GM23338 (cell line): ENCODE results near the gene CLCN6. TPM values are rescaled to one million over a fixed set of nuclear protein-coding genes. Genes with fewer than 3 reads are reported as not detected.

Experiments
- ATAC-seq: fragments of 200-7000 bp; cut with Tn5 transposase; 3 replicates; pipeline ENCODE4 v1.9.1; 2020
- DNase-seq: peaks from one replicate; pipeline ENCODE4 v3.0.0-alpha.2; 2015; ENCODE audit warnings: low spot score
- H2AFZ ChIP-seq: fragments of 200-600 bp; sonication (generic); 2 replicates; pipeline ENCODE4 v1.8.0; 2016; ENCODE audit warnings: antibody characterized with exemption, mild to moderate bottlenecking, moderate library complexity
- H3F3A ChIP-seq: fragments of 200-600 bp; sonication (generic); replicated peaks from 2 replicates; pipeline ENCODE4 v1.8.0; 2017; ENCODE audit warnings: antibody characterized with exemption, mixed run types, low read depth
- H3K27ac ChIP-seq: fragments of 200-600 bp; sonication (generic); 2 replicates; pipeline ENCODE4 v1.6.1; 2016; ENCODE audit warnings: low read depth
- H3K27me3 ChIP-seq: fragments of 200-600 bp; sonication (generic); 2 replicates; pipeline ENCODE4 v1.8.0; 2016; ENCODE audit warnings: mild to moderate bottlenecking, mixed run types, moderate library complexity; ENCODE audit not compliant: insufficient read depth
- H3K36me3 ChIP-seq: fragments of 200-600 bp; sonication (generic); 2 replicates; pipeline ENCODE4 v1.8.0; 2016; ENCODE audit warnings: mild to moderate bottlenecking; ENCODE audit not compliant: insufficient read depth
- H3K4me1 ChIP-seq: fragments of 200-600 bp; sonication (generic); 2 replicates; pipeline ENCODE4 v1.8.0; 2016; ENCODE audit warnings: mild to moderate bottlenecking, moderate library complexity; ENCODE audit not compliant: insufficient read depth
- H3K4me2 ChIP-seq: fragments of 200-600 bp; sonication (generic); 2 replicates; pipeline ENCODE4 v1.7.1; 2017; ENCODE audit warnings: mixed run types
- H3K4me3 ChIP-seq: fragments of 200-600 bp; sonication (generic); 2 replicates; pipeline ENCODE4 v1.6.1; 2016; ENCODE audit warnings: mixed run types
- H3K79me2 ChIP-seq: fragments of 200-600 bp; sonication (generic); replicated peaks from 2 replicates; pipeline ENCODE4 v1.8.0; 2017; ENCODE audit warnings: mild to moderate bottlenecking; ENCODE audit not compliant: insufficient read depth
- H3K9me2 ChIP-seq: fragments of 200-600 bp; sonication (generic); 2 replicates; pipeline ENCODE4 v1.8.0; 2017; ENCODE audit not compliant: insufficient read depth
- H4K20me1 ChIP-seq: fragments of 200-600 bp; sonication (generic); replicated peaks from 2 replicates; pipeline ENCODE4 v1.8.0; 2017; ENCODE audit warnings: mild to moderate bottlenecking; ENCODE audit not compliant: insufficient read depth
- H3K27ac Mint-ChIP-seq: 2 replicates; pipeline ENCODE4 v1.8.0; 2020; ENCODE audit warnings: inconsistent platforms, mild to moderate bottlenecking, moderate library complexity, mixed read lengths
- H3K27me3 Mint-ChIP-seq: 3 replicates; pipeline ENCODE4 v1.8.0; 2022; ENCODE audit warnings: low read depth, mild to moderate bottlenecking, moderate library complexity, mixed read lengths, inconsistent platforms; ENCODE audit not compliant: insufficient read depth, poor library complexity
- H3K36me3 Mint-ChIP-seq: 3 replicates; pipeline ENCODE4 v1.8.0; 2021; ENCODE audit warnings: low read depth, mild to moderate bottlenecking, inconsistent platforms, moderate library complexity, mixed read lengths
- H3K4me1 Mint-ChIP-seq: 3 replicates; pipeline ENCODE4 v1.8.0; 2020; ENCODE audit warnings: mild to moderate bottlenecking, inconsistent platforms, mixed read lengths
- H3K4me3 Mint-ChIP-seq: 3 replicates; pipeline ENCODE4 v1.8.0; 2021; ENCODE audit warnings: moderate library complexity, mild to moderate bottlenecking, inconsistent platforms, mixed read lengths
- H3K9me3 Mint-ChIP-seq: 3 replicates; pipeline ENCODE4 v1.8.0; 2020; ENCODE audit warnings: moderate library complexity, mild to moderate bottlenecking, inconsistent platforms, mixed read lengths
- CREB1 ChIP-seq: fragments of 250-450 bp; sonication (Bioruptor Pico); IDR thresholded peaks from 2 replicates; pipeline ENCODE4 v1.5.0; 2020; ENCODE audit warnings: low read depth, mild to moderate bottlenecking, moderate library complexity
- EZH2 ChIP-seq: fragments of 200-600 bp; sonication (generic); IDR thresholded peaks from one replicate; pipeline ENCODE4 v1.8.0; 2017; ENCODE audit warnings: antibody characterized with exemption, mild to moderate bottlenecking, low read depth; ENCODE audit not compliant: unreplicated experiment
- EZH2phosphoT487 ChIP-seq: fragments of 200-600 bp; sonication (generic); IDR thresholded peaks from one replicate; pipeline ENCODE4 v1.8.1; 2018; ENCODE audit warnings: antibody characterized with exemption; ENCODE audit not compliant: unreplicated experiment
- JUNB ChIP-seq: IDR thresholded peaks from one replicate; pipeline ENCODE4 v1.6.1; 2016; ENCODE audit warnings: antibody characterized with exemption; ENCODE audit not compliant: unreplicated experiment
- NANOG ChIP-seq: IDR thresholded peaks from 2 replicates; pipeline ENCODE4 v1.6.1; 2016; ENCODE audit warnings: antibody characterized with exemption, borderline replicate concordance
- POLR2AphosphoS5 ChIP-seq: IDR thresholded peaks from 2 replicates; pipeline ENCODE4 v1.6.1; 2016; ENCODE audit warnings: antibody characterized with exemption, low read depth
- STAT1 ChIP-seq: IDR thresholded peaks from one replicate; pipeline ENCODE4 v1.6.1; 2016; ENCODE audit warnings: antibody characterized with exemption; ENCODE audit not compliant: unreplicated experiment
- ZNF114 ChIP-seq: fragments of 250-450 bp; sonication (Bioruptor Pico); IDR thresholded peaks from 2 replicates; pipeline ENCODE4 v1.5.0; 2020; ENCODE audit warnings: mild to moderate bottlenecking, moderate library complexity
- ZNF331 ChIP-seq: fragments of 250-450 bp; sonication (Bioruptor Pico); IDR thresholded peaks from 2 replicates; pipeline ENCODE4 v1.5.0; 2020; ENCODE audit warnings: low read depth, mild to moderate bottlenecking, moderate library complexity
- polyA plus RNA-seq: library from polyadenylated mRNA; unstranded; fragments of >200 nt; fragmentation: Nextera tagmentation; extraction: Ambion mirVana; gene quantifications from 2 replicates; pipeline ENCODE4 v1.2.1, GENCODE V29; 2016
- total RNA-seq: library from RNA; depleted of rRNA; stranded (reverse); fragments of >200 nt; shearing (Covaris generic); gene quantifications from 2 replicates; pipeline ENCODE4 v1.2.3, GENCODE V29; 2014
- TF ChIP-seq, protein P1 (sequence below): IDR thresholded peaks from one replicate; pipeline ENCODE4 v1.6.1; 2018; ENCODE audit warnings: antibody characterized with exemption; ENCODE audit not compliant: unreplicated experiment
- TF ChIP-seq, protein P2 (sequence below): fragments of 250-450 bp; sonication (Bioruptor Pico); IDR thresholded peaks from 2 replicates; pipeline ENCODE4 v1.5.0; 2020; ENCODE audit warnings: mild to moderate bottlenecking, moderate library complexity
- TF ChIP-seq, protein P3 (sequence below): IDR thresholded peaks from 2 replicates; pipeline ENCODE4 v1.6.1; 2016; ENCODE audit warnings: antibody characterized with exemption
- TF ChIP-seq, protein P4 (sequence below), 2 experiments: fragments of 200-600 bp in 1 of 2; sonication (generic) in 1 of 2; conservative IDR thresholded peaks; 2 replicates each; pipeline versions ENCODE4 v1.5.1 to v1.6.1; 2016 to 2017; ENCODE audit warnings: antibody characterized with exemption in 2 of 2, low read depth in 2 of 2, mild to moderate bottlenecking in 2 of 2, moderate library complexity in 1 of 2

CLCN6 gene
- total and polyA plus RNA-seq, 2 experiments from 2014 or later: 16.0 to 22.6 TPM

DNA sequence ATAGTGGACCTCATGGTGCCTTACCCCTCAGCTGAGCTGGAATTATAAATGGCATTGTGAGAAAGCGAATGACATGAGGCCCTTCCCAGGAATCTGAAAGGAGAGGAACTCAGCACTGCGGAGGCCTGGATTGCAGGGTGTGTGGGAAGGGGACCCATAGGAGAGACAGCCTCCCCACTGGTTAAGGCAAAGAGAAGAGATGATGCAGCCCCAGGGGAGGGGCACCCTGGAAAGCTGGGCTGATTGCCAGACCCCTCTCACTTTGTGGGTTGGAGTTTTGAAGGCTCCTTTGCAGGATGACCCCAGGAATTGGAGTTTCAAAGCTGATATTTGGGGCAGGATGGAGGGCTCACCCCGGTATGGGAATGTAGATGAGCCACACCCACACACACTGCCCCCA is 50.7 kb downstream of the CLCN6 start:
- no peak overlapping the region for H2AFZ ChIP-seq
- no peaks in the 10 kb centered on the region for H3K36me3 ChIP-seq
- no peaks in the 10 kb centered on the region for H4K20me1 ChIP-seq
- no peaks in the 10 kb centered on the region for H3K9me3 Mint-ChIP-seq
- no peaks in the 10 kb centered on the region for H3K4me1 ChIP-seq
- no peak overlapping the region for H3K4me3 Mint-ChIP-seq
- ATAC-seq (no peak), DNase-seq (no peak)
- no peaks in the 10 kb centered on the region for H3K36me3 Mint-ChIP-seq
- no peak overlapping the region for H3K27ac ChIP-seq
- no peaks in the 10 kb centered on the region for H3K9me2 ChIP-seq
- peaks cover 16% of the 10 kb centered on the region for H3K27me3 Mint-ChIP-seq
- H3K27me3 ChIP-seq: peaks cover 27% of the 10 kb centered on the region
- H3K4me1 Mint-ChIP-seq: peaks cover 7% of the 10 kb centered on the region; the same call in 1 of the 3 replicates
- H3K79me2 ChIP-seq: no peaks in the 10 kb centered on the region
- no peak overlapping the region for H3K27ac Mint-ChIP-seq
- H3K4me3 ChIP-seq: no peak overlapping the region
- TF ChIP-seq, protein P1, sequence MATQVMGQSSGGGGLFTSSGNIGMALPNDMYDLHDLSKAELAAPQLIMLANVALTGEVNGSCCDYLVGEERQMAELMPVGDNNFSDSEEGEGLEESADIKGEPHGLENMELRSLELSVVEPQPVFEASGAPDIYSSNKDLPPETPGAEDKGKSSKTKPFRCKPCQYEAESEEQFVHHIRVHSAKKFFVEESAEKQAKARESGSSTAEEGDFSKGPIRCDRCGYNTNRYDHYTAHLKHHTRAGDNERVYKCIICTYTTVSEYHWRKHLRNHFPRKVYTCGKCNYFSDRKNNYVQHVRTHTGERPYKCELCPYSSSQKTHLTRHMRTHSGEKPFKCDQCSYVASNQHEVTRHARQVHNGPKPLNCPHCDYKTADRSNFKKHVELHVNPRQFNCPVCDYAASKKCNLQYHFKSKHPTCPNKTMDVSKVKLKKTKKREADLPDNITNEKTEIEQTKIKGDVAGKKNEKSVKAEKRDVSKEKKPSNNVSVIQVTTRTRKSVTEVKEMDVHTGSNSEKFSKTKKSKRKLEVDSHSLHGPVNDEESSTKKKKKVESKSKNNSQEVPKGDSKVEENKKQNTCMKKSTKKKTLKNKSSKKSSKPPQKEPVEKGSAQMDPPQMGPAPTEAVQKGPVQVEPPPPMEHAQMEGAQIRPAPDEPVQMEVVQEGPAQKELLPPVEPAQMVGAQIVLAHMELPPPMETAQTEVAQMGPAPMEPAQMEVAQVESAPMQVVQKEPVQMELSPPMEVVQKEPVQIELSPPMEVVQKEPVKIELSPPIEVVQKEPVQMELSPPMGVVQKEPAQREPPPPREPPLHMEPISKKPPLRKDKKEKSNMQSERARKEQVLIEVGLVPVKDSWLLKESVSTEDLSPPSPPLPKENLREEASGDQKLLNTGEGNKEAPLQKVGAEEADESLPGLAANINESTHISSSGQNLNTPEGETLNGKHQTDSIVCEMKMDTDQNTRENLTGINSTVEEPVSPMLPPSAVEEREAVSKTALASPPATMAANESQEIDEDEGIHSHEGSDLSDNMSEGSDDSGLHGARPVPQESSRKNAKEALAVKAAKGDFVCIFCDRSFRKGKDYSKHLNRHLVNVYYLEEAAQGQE: no peak
- TF ChIP-seq POLR2AphosphoS5: no peak
- TF ChIP-seq NANOG: no peak
- TF ChIP-seq EZH2phosphoT487: no peak
- no peak for TF ChIP-seq CREB1
- TF ChIP-seq EZH2: no peak
- TF ChIP-seq STAT1: no peak
- TF ChIP-seq, protein P2, sequence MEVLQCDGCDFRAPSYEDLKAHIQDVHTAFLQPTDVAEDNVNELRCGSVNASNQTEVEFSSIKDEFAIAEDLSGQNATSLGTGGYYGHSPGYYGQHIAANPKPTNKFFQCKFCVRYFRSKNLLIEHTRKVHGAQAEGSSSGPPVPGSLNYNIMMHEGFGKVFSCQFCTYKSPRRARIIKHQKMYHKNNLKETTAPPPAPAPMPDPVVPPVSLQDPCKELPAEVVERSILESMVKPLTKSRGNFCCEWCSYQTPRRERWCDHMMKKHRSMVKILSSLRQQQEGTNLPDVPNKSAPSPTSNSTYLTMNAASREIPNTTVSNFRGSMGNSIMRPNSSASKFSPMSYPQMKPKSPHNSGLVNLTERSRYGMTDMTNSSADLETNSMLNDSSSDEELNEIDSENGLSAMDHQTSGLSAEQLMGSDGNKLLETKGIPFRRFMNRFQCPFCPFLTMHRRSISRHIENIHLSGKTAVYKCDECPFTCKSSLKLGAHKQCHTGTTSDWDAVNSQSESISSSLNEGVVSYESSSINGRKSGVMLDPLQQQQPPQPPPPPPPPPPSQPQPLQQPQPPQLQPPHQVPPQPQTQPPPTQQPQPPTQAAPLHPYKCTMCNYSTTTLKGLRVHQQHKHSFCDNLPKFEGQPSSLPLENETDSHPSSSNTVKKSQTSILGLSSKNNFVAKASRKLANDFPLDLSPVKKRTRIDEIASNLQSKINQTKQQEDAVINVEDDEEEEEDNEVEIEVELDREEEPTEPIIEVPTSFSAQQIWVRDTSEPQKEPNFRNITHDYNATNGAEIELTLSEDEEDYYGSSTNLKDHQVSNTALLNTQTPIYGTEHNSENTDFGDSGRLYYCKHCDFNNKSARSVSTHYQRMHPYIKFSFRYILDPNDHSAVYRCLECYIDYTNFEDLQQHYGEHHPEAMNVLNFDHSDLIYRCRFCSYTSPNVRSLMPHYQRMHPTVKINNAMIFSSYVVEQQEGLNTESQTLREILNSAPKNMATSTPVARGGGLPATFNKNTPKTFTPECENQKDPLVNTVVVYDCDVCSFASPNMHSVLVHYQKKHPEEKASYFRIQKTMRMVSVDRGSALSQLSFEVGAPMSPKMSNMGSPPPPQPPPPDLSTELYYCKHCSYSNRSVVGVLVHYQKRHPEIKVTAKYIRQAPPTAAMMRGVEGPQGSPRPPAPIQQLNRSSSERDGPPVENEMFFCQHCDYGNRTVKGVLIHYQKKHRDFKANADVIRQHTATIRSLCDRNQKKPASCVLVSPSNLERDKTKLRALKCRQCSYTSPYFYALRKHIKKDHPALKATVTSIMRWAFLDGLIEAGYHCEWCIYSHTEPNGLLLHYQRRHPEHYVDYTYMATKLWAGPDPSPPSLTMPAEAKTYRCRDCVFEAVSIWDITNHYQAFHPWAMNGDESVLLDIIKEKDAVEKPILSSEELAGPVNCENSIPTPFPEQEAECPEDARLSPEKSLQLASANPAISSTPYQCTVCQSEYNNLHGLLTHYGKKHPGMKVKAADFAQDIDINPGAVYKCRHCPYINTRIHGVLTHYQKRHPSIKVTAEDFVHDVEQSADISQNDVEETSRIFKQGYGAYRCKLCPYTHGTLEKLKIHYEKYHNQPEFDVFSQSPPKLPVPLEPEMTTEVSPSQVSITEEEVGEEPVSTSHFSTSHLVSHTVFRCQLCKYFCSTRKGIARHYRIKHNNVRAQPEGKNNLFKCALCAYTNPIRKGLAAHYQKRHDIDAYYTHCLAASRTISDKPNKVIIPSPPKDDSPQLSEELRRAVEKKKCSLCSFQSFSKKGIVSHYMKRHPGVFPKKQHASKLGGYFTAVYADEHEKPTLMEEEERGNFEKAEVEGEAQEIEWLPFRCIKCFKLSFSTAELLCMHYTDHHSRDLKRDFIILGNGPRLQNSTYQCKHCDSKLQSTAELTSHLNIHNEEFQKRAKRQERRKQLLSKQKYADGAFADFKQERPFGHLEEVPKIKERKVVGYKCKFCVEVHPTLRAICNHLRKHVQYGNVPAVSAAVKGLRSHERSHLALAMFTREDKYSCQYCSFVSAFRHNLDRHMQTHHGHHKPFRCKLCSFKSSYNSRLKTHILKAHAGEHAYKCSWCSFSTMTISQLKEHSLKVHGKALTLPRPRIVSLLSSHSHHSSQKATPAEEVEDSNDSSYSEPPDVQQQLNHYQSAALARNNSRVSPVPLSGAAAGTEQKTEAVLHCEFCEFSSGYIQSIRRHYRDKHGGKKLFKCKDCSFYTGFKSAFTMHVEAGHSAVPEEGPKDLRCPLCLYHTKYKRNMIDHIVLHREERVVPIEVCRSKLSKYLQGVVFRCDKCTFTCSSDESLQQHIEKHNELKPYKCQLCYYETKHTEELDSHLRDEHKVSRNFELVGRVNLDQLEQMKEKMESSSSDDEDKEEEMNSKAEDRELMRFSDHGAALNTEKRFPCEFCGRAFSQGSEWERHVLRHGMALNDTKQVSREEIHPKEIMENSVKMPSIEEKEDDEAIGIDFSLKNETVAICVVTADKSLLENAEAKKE: no peak
- no peak for TF ChIP-seq ZNF114 (CRISPR knock-in tag)
- TF ChIP-seq, protein P3, sequence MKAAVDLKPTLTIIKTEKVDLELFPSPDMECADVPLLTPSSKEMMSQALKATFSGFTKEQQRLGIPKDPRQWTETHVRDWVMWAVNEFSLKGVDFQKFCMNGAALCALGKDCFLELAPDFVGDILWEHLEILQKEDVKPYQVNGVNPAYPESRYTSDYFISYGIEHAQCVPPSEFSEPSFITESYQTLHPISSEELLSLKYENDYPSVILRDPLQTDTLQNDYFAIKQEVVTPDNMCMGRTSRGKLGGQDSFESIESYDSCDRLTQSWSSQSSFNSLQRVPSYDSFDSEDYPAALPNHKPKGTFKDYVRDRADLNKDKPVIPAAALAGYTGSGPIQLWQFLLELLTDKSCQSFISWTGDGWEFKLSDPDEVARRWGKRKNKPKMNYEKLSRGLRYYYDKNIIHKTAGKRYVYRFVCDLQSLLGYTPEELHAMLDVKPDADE: no peak
- TF ChIP-seq JUNB: no peak
- TF ChIP-seq, protein P4, sequence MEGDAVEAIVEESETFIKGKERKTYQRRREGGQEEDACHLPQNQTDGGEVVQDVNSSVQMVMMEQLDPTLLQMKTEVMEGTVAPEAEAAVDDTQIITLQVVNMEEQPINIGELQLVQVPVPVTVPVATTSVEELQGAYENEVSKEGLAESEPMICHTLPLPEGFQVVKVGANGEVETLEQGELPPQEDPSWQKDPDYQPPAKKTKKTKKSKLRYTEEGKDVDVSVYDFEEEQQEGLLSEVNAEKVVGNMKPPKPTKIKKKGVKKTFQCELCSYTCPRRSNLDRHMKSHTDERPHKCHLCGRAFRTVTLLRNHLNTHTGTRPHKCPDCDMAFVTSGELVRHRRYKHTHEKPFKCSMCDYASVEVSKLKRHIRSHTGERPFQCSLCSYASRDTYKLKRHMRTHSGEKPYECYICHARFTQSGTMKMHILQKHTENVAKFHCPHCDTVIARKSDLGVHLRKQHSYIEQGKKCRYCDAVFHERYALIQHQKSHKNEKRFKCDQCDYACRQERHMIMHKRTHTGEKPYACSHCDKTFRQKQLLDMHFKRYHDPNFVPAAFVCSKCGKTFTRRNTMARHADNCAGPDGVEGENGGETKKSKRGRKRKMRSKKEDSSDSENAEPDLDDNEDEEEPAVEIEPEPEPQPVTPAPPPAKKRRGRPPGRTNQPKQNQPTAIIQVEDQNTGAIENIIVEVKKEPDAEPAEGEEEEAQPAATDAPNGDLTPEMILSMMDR (conservative IDR thresholded peaks at IDR 0.05; ENCODE audit: low read depth in 2 of 2): no peak
- TF ChIP-seq ZNF331: no peak
- no peak overlapping the region for H3K4me2 ChIP-seq
- H3F3A ChIP-seq: no peaks in the 10 kb centered on the region
